Gastroesophageal sphincter (tissue), 3 donors: ENCODE data around the gene MYL10.

ENCODE experiments used
- EP300 ChIP-seq: sonication (generic); formaldehyde crosslinking; IDR thresholded peaks from one replicate; pipeline ENCODE4 v1.6.1; 2017; ENCODE audit warnings: antibody characterized with exemption, mild to moderate bottlenecking
- POLR2A ChIP-seq, 2 donors: fragments of 450-650 bp; IDR thresholded peaks; one replicate each; pipeline ENCODE4 v1.6.1; 2017; ENCODE audit warnings: antibody characterized with exemption in 2 of 2, mild to moderate bottlenecking in 2 of 2, moderate library complexity in 1 of 2
- POLR2AphosphoS5 ChIP-seq: sonication (generic); formaldehyde crosslinking; IDR thresholded peaks from one replicate; pipeline ENCODE4 v1.6.1; 2017; ENCODE audit warnings: antibody characterized with exemption
- TF ChIP-seq, protein P1 (sequence below), 4 experiments: fragments of 200-600 bp in 2 of 4; fragments of 450-650 bp in 2 of 4; sonication (generic) in 1 of 4; IDR thresholded peaks; one replicate each; pipeline ENCODE4 v1.5.1; 2017 to 2019; ENCODE audit warnings: antibody characterized with exemption in 4 of 4, mild to moderate bottlenecking in 2 of 4, moderate library complexity in 2 of 4

DNA sequence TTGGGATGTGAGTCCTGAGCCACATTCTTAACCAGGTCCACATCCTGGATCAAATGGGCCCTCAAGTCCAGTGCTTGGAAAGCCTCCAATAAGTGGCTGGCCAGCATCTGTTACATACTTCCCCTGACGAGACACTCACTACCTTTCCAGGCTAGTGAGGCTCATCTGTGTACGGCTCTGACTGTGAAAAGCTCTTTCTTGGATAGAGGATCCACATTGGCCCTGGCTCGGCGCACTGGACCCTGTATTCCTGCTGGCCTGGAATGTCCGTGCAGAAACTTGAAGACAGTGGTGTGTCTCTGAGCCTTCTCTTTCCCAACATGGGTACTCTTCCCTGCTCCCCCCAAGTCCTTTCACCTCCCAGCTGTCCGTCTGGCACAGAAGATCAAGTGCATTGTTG is 35.5 kb downstream of the MYL10 start:
- TF ChIP-seq EP300 (no peak), POLR2A (IDR thresholded peaks at IDR 0.05) (no peak), POLR2AphosphoS5 (no peak)
- TF ChIP-seq, protein P1, sequence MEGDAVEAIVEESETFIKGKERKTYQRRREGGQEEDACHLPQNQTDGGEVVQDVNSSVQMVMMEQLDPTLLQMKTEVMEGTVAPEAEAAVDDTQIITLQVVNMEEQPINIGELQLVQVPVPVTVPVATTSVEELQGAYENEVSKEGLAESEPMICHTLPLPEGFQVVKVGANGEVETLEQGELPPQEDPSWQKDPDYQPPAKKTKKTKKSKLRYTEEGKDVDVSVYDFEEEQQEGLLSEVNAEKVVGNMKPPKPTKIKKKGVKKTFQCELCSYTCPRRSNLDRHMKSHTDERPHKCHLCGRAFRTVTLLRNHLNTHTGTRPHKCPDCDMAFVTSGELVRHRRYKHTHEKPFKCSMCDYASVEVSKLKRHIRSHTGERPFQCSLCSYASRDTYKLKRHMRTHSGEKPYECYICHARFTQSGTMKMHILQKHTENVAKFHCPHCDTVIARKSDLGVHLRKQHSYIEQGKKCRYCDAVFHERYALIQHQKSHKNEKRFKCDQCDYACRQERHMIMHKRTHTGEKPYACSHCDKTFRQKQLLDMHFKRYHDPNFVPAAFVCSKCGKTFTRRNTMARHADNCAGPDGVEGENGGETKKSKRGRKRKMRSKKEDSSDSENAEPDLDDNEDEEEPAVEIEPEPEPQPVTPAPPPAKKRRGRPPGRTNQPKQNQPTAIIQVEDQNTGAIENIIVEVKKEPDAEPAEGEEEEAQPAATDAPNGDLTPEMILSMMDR (IDR thresholded peaks at IDR 0.05), result no peak
